AG09309 (cell line): ENCODE measurements around the gene SH3PXD2A.

ENCODE experiments used
- DNase-seq: peaks from one replicate; pipeline ENCODE4 v3.0.0-alpha.2; 2010; ENCODE audit warnings: low read depth
- H3K4me3 ChIP-seq: 2 replicates; pipeline ENCODE4 v1.5.1; 2011; ENCODE audit warnings: mild to moderate bottlenecking, low read depth, low read length, moderate library complexity; ENCODE audit not compliant: control insufficient read depth
- TF ChIP-seq, protein P1 (sequence below): IDR thresholded peaks from 2 replicates; pipeline ENCODE4 v1.5.1; 2011; ENCODE audit warnings: mild to moderate bottlenecking, low read depth, low read length, inconsistent platforms; ENCODE audit not compliant: insufficient read depth, control insufficient read depth; ENCODE audit errors: missing control alignments

Gene SH3PXD2A

GRCh38 chr10:103802081-103802480, 53.3 kb downstream of the SH3PXD2A start:
- TF ChIP-seq, protein P1, sequence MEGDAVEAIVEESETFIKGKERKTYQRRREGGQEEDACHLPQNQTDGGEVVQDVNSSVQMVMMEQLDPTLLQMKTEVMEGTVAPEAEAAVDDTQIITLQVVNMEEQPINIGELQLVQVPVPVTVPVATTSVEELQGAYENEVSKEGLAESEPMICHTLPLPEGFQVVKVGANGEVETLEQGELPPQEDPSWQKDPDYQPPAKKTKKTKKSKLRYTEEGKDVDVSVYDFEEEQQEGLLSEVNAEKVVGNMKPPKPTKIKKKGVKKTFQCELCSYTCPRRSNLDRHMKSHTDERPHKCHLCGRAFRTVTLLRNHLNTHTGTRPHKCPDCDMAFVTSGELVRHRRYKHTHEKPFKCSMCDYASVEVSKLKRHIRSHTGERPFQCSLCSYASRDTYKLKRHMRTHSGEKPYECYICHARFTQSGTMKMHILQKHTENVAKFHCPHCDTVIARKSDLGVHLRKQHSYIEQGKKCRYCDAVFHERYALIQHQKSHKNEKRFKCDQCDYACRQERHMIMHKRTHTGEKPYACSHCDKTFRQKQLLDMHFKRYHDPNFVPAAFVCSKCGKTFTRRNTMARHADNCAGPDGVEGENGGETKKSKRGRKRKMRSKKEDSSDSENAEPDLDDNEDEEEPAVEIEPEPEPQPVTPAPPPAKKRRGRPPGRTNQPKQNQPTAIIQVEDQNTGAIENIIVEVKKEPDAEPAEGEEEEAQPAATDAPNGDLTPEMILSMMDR: no peak
- no peak overlapping the region for H3K4me3 ChIP-seq
- no peak for DNase-seq

DNA sequence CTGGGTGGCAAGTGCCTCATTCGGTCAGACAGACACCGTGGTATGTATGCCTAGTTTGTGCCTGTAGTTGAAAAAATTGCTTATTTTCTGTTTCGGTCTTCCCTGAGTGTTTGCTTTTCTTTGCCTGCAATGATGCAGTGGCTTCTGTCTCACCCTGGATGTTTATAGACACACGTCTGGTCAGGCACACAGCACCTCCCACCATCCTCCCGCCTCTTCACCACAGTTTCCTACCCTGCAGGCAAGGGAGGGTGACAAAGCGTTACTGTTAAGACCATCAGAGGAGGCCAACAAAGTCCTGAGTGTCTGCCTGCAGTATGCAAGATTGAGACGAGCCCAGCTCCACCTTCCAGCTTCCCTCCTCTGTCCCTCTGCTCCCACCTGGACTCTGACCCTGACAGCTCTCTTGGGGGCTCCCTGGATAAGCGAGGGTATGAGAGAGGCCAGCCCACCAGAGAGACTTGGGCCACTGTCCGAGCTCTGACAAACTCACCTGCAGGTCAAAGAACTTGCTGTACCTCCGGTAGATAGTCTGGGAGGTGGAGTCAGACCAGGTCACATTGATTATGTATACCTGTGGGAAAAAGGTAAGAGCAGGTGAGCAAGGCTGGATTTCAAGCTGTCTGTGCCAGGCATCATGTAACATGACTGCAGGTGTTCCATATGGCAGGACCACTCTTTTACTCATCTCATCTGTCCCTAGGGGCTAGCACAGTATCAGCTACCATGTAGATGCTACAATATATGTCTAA, 54.4 kb downstream of the SH3PXD2A start:
- no peak for DNase-seq
- no peak overlapping the region for H3K4me3 ChIP-seq
- TF ChIP-seq, protein P1: no peak

- no peak overlapping the region for H3K4me3 ChIP-seq
- no peak for DNase-seq
- TF ChIP-seq, protein P1: no peak
These were observed 55.3 kb downstream of the SH3PXD2A start for GRCh38 chr10:103800089-103800488.

- TF ChIP-seq, protein P1: no peak
- no peak for DNase-seq
- H3K4me3 ChIP-seq: no peak overlapping the region
These were observed 56.0 kb downstream of the SH3PXD2A start for GRCh38 chr10:103799341-103799740.

DNA sequence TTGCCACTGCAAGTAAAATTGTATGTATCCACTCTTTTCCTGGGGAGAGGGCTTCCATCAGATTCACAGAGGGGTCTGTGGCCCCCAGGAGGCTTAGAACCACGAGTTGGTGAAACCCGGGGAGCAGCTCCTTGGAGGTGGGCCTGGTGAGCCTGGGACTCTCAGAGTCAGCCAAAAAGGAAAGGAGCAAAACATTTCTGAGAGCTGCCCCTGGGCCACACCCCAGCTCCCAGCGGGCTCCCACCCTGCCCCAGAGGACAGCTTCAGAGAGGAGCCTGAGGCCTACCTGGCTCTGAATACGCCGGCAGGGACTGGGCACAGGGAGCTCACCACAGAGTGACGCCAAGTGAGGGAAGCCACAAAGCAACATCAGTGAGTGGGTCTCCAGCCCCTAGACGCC, 56.9 kb downstream of the SH3PXD2A start:
- no peak overlapping the region for H3K4me3 ChIP-seq
- TF ChIP-seq, protein P1: no peak
- no peak for DNase-seq

GRCh38 chr10:103797857-103798256, 57.5 kb downstream of the SH3PXD2A start:
- TF ChIP-seq, protein P1: no peak

More at GRCh38 chr10:103797857-103798256, 57.5 kb downstream of the SH3PXD2A start:
- H3K4me3 ChIP-seq: no peak overlapping the region
- no peak for DNase-seq
